ENCODE measurements around the gene GGPS1. TPM values are rescaled to one million over a fixed set of nuclear protein-coding genes. Genes with fewer than 3 reads are reported as not detected.

The GGPS1 gene
- total and polyA plus RNA-seq, 4 donors = 4.8 to 13.2 (median 8.3) TPM

GRCh38 chr1:235351441-235351840 is 23.1 kb downstream of the GGPS1 start:
- Histone ChIP-seq H3K9me3 (ENCODE audit: control insufficient read depth in 4 of 4, low read length in 3 of 4) (no peaks in the 10 kb centered on the region), H3K27me3 (ENCODE audit: control insufficient read depth in 4 of 4, insufficient read depth in 4 of 4, low read length in 3 of 4) (no peaks in the 10 kb centered on the region), H3K4me1 (ENCODE audit: control insufficient read depth in 4 of 4, insufficient read depth in 4 of 4, low read length in 3 of 4) (no peaks in the 10 kb centered on the region), H3K36me3 (ENCODE audit: control insufficient read depth in 4 of 4, insufficient read depth in 3 of 4, low read depth in 1 of 4, low read length in 3 of 4) (no peaks in the 10 kb centered on the region), H3K27ac (ENCODE audit: low read depth in 1 of 2, low read length in 2 of 2) (no peak overlapping the region), H3K9ac (ENCODE audit: low read depth in 1 of 2, low read length in 2 of 2) (no peak overlapping the region), H3K4me3 (ENCODE audit: low read depth in 1 of 3, low read length in 3 of 3) (no peak overlapping the region)
- no peak for DNase-seq (ENCODE audit: low spot score)
- TF ChIP-seq ATF3 (IDR thresholded peaks at IDR 0.05) (no peak), RXRA (IDR thresholded peaks at IDR 0.05) (no peak), FOXA2 (IDR thresholded peaks at IDR 0.05) (no peak), EGR1 (IDR thresholded peaks at IDR 0.05; ENCODE audit: low read depth in 2 of 2) (no peak), TAF1 (conservative IDR thresholded peaks at IDR 0.05) (no peak), HNF4A (conservative IDR thresholded peaks at IDR 0.05) (no peak)
- TF ChIP-seq, protein P1, sequence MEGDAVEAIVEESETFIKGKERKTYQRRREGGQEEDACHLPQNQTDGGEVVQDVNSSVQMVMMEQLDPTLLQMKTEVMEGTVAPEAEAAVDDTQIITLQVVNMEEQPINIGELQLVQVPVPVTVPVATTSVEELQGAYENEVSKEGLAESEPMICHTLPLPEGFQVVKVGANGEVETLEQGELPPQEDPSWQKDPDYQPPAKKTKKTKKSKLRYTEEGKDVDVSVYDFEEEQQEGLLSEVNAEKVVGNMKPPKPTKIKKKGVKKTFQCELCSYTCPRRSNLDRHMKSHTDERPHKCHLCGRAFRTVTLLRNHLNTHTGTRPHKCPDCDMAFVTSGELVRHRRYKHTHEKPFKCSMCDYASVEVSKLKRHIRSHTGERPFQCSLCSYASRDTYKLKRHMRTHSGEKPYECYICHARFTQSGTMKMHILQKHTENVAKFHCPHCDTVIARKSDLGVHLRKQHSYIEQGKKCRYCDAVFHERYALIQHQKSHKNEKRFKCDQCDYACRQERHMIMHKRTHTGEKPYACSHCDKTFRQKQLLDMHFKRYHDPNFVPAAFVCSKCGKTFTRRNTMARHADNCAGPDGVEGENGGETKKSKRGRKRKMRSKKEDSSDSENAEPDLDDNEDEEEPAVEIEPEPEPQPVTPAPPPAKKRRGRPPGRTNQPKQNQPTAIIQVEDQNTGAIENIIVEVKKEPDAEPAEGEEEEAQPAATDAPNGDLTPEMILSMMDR (IDR thresholded peaks at IDR 0.05; ENCODE audit: low read depth, low read length, missing input control) = no peak
- WGBS = 94% methylated on average over 3 of the region's 3 CpGs

GRCh38 chr1:235351898-235352297 is 23.5 kb downstream of the GGPS1 start:
- no peaks in the 10 kb centered on the region for H3K27me3 ChIP-seq (ENCODE audit: control insufficient read depth in 4 of 4, insufficient read depth in 4 of 4, low read length in 3 of 4)
- no peak for DNase-seq (ENCODE audit: low spot score)
- H3K9me3 ChIP-seq (ENCODE audit: control insufficient read depth in 4 of 4, low read length in 3 of 4) = no peaks in the 10 kb centered on the region
- no peaks in the 10 kb centered on the region for H3K36me3 ChIP-seq (ENCODE audit: control insufficient read depth in 4 of 4, insufficient read depth in 3 of 4, low read depth in 1 of 4, low read length in 3 of 4)
- H3K4me1 ChIP-seq (ENCODE audit: control insufficient read depth in 4 of 4, insufficient read depth in 4 of 4, low read length in 3 of 4) = no peaks in the 10 kb centered on the region
- 62% methylated on average over 3 of the region's 3 CpGs for WGBS
- no peak overlapping the region for H3K4me3 ChIP-seq (ENCODE audit: low read depth in 1 of 3, low read length in 3 of 3)
- TF ChIP-seq, protein P1 (IDR thresholded peaks at IDR 0.05; ENCODE audit: low read depth, low read length, missing input control) = no peak
- peak; percentile 37 for TF ChIP-seq NR2F2 (IDR thresholded peaks at IDR 0.05)
- no peak overlapping the region for H3K27ac ChIP-seq (ENCODE audit: low read depth in 1 of 2, low read length in 2 of 2)
- H3K9ac ChIP-seq (ENCODE audit: low read depth in 1 of 2, low read length in 2 of 2) = no peak overlapping the region

DNA sequence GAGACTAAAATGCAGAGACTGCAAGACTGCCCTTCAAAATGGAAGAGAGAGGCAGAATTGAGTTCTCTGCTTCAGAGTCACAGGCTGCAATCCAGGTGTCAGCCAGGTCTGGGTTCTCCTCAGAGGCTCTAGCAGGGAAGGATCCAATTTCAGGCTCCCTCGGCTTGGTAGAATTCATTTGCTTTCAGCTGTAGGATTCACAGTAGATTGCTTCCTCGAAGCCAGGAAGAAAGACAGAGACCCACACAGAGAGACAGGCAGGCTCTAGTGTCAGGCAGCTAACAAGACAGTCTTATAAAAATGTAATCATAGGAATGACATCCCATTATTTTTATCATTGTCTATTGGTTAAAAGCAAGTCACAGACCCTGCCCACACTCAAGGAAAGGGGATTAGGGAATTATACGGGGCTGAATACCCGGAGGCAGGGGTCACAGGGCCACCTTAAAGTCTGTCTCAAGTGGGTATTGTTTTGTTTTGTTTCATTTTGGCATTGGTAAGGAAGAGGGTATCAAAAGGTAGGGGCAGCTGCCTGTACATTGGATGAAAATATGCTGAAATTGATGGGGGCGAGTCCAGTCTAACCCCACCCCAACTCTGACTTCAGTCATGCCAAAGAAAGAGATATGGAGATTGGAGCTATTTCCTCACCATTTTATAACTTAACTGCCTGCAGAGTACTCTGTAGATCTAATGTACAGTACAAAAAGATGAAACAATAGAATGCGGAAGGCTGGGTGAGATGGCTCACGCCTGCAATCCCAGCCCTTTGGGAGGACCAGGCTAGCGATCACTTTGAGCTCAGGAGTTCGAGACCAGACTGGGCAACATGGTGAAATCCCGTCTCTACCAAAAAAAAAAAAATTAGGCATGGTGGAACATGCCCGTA is 29.4 kb downstream of the GGPS1 start:
- Histone ChIP-seq H3K27me3 (ENCODE audit: control insufficient read depth in 4 of 4, insufficient read depth in 4 of 4, low read length in 3 of 4) (no peaks in the 10 kb centered on the region), H3K9ac (ENCODE audit: low read depth in 1 of 2, low read length in 2 of 2) (no peak overlapping the region), H3K4me3 (ENCODE audit: low read depth in 1 of 3, low read length in 3 of 3) (no peak overlapping the region), H3K4me1 (ENCODE audit: control insufficient read depth in 4 of 4, insufficient read depth in 4 of 4, low read length in 3 of 4) (no peaks in the 10 kb centered on the region), H3K36me3 (ENCODE audit: control insufficient read depth in 4 of 4, insufficient read depth in 3 of 4, low read depth in 1 of 4, low read length in 3 of 4) (no peaks in the 10 kb centered on the region), H3K27ac (ENCODE audit: low read depth in 1 of 2, low read length in 2 of 2) (no peak overlapping the region), H3K9me3 (ENCODE audit: control insufficient read depth in 4 of 4, low read length in 3 of 4) (no peaks in the 10 kb centered on the region)
- no peak for DNase-seq (ENCODE audit: low spot score)
- 77% methylated on average over 11 of the region's 11 CpGs for WGBS
- TF ChIP-seq GABPA (IDR thresholded peaks at IDR 0.05 in 1 of 2, conservative IDR thresholded peaks at IDR 0.05 in 1 of 2) = no peak
- TF ChIP-seq ATF3 (IDR thresholded peaks at IDR 0.05) = no peak
- no peak for TF ChIP-seq SP1 (IDR thresholded peaks at IDR 0.05)
- TF ChIP-seq, protein P1 (IDR thresholded peaks at IDR 0.05; ENCODE audit: low read depth, low read length, missing input control) = no peak
- no peak for TF ChIP-seq RAD21 (IDR thresholded peaks at IDR 0.05)
- no peak for TF ChIP-seq JUND (IDR thresholded peaks at IDR 0.05)
- TF ChIP-seq, protein P2, sequence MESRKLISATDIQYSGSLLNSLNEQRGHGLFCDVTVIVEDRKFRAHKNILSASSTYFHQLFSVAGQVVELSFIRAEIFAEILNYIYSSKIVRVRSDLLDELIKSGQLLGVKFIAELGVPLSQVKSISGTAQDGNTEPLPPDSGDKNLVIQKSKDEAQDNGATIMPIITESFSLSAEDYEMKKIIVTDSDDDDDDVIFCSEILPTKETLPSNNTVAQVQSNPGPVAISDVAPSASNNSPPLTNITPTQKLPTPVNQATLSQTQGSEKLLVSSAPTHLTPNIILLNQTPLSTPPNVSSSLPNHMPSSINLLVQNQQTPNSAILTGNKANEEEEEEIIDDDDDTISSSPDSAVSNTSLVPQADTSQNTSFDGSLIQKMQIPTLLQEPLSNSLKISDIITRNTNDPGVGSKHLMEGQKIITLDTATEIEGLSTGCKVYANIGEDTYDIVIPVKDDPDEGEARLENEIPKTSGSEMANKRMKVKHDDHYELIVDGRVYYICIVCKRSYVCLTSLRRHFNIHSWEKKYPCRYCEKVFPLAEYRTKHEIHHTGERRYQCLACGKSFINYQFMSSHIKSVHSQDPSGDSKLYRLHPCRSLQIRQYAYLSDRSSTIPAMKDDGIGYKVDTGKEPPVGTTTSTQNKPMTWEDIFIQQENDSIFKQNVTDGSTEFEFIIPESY (IDR thresholded peaks at IDR 0.05) = no peak
- no peak for TF ChIP-seq FOXA2 (IDR thresholded peaks at IDR 0.05)
- TF ChIP-seq YY1 (IDR thresholded peaks at IDR 0.05) = no peak
- no peak for TF ChIP-seq FOXA1 (IDR thresholded peaks at IDR 0.05)
- TF ChIP-seq HNF4A (conservative IDR thresholded peaks at IDR 0.05) = no peak
- TF ChIP-seq EGR1 (IDR thresholded peaks at IDR 0.05; ENCODE audit: low read depth in 2 of 2) = no peak
- TF ChIP-seq, protein P3, sequence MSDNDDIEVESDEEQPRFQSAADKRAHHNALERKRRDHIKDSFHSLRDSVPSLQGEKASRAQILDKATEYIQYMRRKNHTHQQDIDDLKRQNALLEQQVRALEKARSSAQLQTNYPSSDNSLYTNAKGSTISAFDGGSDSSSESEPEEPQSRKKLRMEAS (IDR thresholded peaks at IDR 0.05) = no peak
- no peak for TF ChIP-seq TAF1 (conservative IDR thresholded peaks at IDR 0.05)
- no peak for TF ChIP-seq NR2F2 (IDR thresholded peaks at IDR 0.05)
- no peak for TF ChIP-seq RXRA (IDR thresholded peaks at IDR 0.05)

Data from liver (tissue), 9 donors.